Measurements from ENCODE around the gene DENND4A.
A peak's percentile ranks its signal among the peaks of the same experiment; 100 is the strongest.
"Not testable (repeated sequence)": the region's sequence is repeated elsewhere in the genome, so short reads cannot be mapped to it uniquely, and the experiment has no call there.

DENND4A gene

GRCh38 chr15:65631503-65631902 is 160.6 kb downstream of the DENND4A start:
- DNase-seq (ENCODE audit: low spot score): no peak

- DNase-seq (ENCODE audit: low spot score): no peak
These were observed 161.3 kb downstream of the DENND4A start for GRCh38 chr15:65630760-65631159.

GRCh38 chr15:65629548-65629947 is 162.5 kb downstream of the DENND4A start:
- DNase-seq (ENCODE audit: low spot score): no peak

- no peak for DNase-seq (ENCODE audit: low spot score)
These were observed 165.2 kb downstream of the DENND4A start for GRCh38 chr15:65626856-65627255.

GRCh38 chr15:65623103-65623502 is 169.0 kb downstream of the DENND4A start:
- DNase-seq (ENCODE audit: low spot score): no peak

- no peak for DNase-seq (ENCODE audit: low spot score)
These were observed 170.5 kb downstream of the DENND4A start, which contains the start of gene SLC24A1 for GRCh38 chr15:65621638-65622037. Gene SLC24A1, plus strand, starts transcription at chr15:65621938. Its CDS starts 2,143 bp downstream, at chr15:65624081.

GRCh38 chr15:65620833-65621232 is 171.3 kb downstream of the DENND4A start:
- DNase-seq (ENCODE audit: low spot score): no peak

GRCh38 chr15:65619626-65620290 is 172.3 kb downstream of the DENND4A start:
- no peak for DNase-seq (ENCODE audit: low spot score)

GRCh38 chr15:65618560-65619109 is 173.5 kb downstream of the DENND4A start:
- no peak for DNase-seq (ENCODE audit: low spot score)

GRCh38 chr15:65615887-65616286 is 176.2 kb downstream of the DENND4A start:
- not testable (repeated sequence) for DNase-seq (ENCODE audit: low spot score)

- no peak for DNase-seq (ENCODE audit: low spot score)
These were observed 178.9 kb downstream of the DENND4A start for GRCh38 chr15:65612949-65613744.

- no peak for DNase-seq (ENCODE audit: low spot score)
These were observed 179.5 kb downstream of the DENND4A start for GRCh38 chr15:65612616-65612946.

GRCh38 chr15:65611888-65612615 is 180.0 kb downstream of the DENND4A start:
- DNase-seq (ENCODE audit: low spot score): no peak

- peak; percentile 99 for DNase-seq (ENCODE audit: low spot score)
These were observed 181.0 kb downstream of the DENND4A start, which contains the start of gene INTS14 for GRCh38 chr15:65610871-65611718. Gene INTS14, minus strand, starts transcription at chr15:65611131. Its CDS starts 3,751 bp downstream, at chr15:65607380.
